Upper lobe of right lung (tissue), 1 donor: ENCODE results near the gene TMCC2. TPM values are rescaled to one million over a fixed set of nuclear protein-coding genes. Genes with fewer than 3 reads are reported as not detected.

Experiments
- ATAC-seq: fragments of 200-7000 bp; cut with Tn5 transposase; one replicate; pipeline ENCODE4 v1.9.1; 2020; ENCODE audit warnings: mild to moderate bottlenecking, moderate library complexity
- DNase-seq: peaks from one replicate; pipeline ENCODE4 v3.0.0-alpha.2; 2020
- H3K27ac ChIP-seq: fragments of 200-600 bp; one replicate; pipeline ENCODE4 v1.8.0; 2022
- H3K27me3 ChIP-seq: fragments of 200-600 bp; one replicate; pipeline ENCODE4 v1.8.0; 2022; ENCODE audit warnings: mild to moderate bottlenecking
- H3K36me3 ChIP-seq: fragments of 200-600 bp; one replicate; pipeline ENCODE4 v1.8.0; 2022
- H3K4me1 ChIP-seq: fragments of 200-600 bp; one replicate; pipeline ENCODE4 v1.8.0; 2022
- H3K4me3 ChIP-seq: fragments of 200-600 bp; one replicate; pipeline ENCODE4 v1.8.0; 2022; ENCODE audit warnings: mild to moderate bottlenecking
- H3K9me3 ChIP-seq: fragments of 200-600 bp; one replicate; pipeline ENCODE4 v1.8.0; 2022
- intact Hi-C: fragments of 100-400 bp; cut with DNase I; formaldehyde crosslinking; loops from one replicate; pipeline ENCODE4 v1.11.0; 2022
- total RNA-seq: library from RNA; stranded (reverse); fragmentation: NEBNext Ultra II Directional; extraction: Animal tissue kit (Norgen Biotek cat#: 25700); gene quantifications from one replicate; pipeline ENCODE4 v1.2.1, GENCODE V29; 2021
- TF ChIP-seq, protein P1 (sequence below): fragments of 200-600 bp; IDR thresholded peaks from one replicate; pipeline ENCODE4 v1.8.0; 2022; ENCODE audit warnings: antibody characterized with exemption
- donor health status: DM: no; HTN: yes; CAD: no; lungs with severe emphysema.

Gene TMCC2
- total RNA-seq, 1 donor from 2014 or later = 4.8 TPM

DNA sequence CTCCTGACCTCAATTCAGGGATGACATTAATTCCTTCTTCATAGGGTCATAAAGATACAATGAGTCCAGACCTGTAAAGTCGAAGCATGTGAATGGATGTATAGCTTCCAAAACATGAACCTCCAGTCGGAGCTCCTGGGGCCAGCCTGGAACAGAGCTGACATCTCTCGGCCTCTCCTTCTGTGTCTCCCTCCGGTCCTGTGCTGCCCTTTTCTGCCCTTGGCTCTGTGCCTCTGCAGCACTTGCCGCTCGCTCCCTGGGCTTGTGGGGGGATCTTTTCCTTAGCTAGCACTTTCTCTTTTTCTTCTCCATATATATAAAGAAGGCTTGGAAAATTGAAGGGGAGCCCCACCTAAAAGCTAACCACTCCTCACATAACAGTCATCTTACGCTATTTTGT lies 42.5 kb downstream of the TMCC2 start:
- Histone ChIP-seq H3K27ac (no peak overlapping the region), H3K4me1 (peaks cover 26% of the 10 kb centered on the region), H3K9me3 (no peaks in the 10 kb centered on the region), H3K36me3 (no peaks in the 10 kb centered on the region), H3K27me3 (no peaks in the 10 kb centered on the region), H3K4me3 (no peak overlapping the region)
- intact Hi-C loops = loop anchor here (10.0 kb wide), 1 partner anchor 215 kb away; no protein-coding TSS in a partner anchor
- ATAC-seq (no peak), DNase-seq (no peak)
- TF ChIP-seq, protein P1, sequence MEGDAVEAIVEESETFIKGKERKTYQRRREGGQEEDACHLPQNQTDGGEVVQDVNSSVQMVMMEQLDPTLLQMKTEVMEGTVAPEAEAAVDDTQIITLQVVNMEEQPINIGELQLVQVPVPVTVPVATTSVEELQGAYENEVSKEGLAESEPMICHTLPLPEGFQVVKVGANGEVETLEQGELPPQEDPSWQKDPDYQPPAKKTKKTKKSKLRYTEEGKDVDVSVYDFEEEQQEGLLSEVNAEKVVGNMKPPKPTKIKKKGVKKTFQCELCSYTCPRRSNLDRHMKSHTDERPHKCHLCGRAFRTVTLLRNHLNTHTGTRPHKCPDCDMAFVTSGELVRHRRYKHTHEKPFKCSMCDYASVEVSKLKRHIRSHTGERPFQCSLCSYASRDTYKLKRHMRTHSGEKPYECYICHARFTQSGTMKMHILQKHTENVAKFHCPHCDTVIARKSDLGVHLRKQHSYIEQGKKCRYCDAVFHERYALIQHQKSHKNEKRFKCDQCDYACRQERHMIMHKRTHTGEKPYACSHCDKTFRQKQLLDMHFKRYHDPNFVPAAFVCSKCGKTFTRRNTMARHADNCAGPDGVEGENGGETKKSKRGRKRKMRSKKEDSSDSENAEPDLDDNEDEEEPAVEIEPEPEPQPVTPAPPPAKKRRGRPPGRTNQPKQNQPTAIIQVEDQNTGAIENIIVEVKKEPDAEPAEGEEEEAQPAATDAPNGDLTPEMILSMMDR = no peak

DNA sequence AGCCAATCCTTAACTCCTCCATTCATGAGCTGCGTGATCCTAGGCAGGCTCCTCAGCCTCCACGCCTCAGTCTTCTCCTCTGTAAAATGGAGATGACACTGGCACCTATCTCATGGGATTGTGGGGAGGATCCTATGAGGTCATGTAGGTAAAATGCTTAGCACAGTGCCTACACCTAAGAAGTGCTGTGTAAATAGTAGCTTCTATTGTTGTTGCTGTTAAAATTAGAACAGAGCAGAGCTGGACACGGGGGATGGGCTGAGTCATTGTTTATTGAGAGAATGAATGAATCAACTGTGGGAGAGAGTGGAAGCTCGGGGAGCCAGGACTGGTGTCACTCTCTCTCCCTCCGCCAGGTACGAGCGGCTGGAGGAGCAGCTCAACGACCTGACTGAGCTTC lies 43.0 kb downstream of the TMCC2 start:
- TF ChIP-seq, protein P1 = no peak
- ATAC-seq (no peak), DNase-seq (no peak)
- no peak overlapping the region for H3K27ac ChIP-seq
- no peaks in the 10 kb centered on the region for H3K36me3 ChIP-seq
- no peaks in the 10 kb centered on the region for H3K9me3 ChIP-seq
- intact Hi-C loops = loop anchor here (10.0 kb wide), 1 partner anchor 214 kb away; no protein-coding TSS in a partner anchor
- peaks cover 26% of the 10 kb centered on the region for H3K4me1 ChIP-seq
- no peak overlapping the region for H3K4me3 ChIP-seq
- no peaks in the 10 kb centered on the region for H3K27me3 ChIP-seq

DNA sequence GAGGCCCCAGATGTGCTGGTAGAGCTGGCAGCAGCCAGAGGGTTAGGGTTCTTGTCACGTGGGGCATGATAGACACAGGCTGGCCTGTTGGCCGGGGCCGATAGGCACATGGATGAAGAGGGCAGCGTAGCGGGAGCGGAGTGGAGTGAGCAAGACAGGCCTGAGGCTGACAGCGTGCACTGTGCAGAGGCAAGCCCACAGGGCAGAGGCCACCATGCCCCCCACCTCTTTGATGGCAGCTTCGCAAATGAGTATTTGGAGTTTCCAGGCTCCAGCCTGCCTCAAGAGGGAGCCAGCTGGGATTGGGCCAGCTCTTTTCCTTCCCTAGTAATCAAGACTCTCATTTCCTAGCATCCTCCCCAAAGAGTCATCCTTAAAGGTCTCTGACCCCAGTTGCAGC lies 43.5 kb downstream of the TMCC2 start:
- H3K36me3 ChIP-seq = no peaks in the 10 kb centered on the region
- TF ChIP-seq, protein P1 = no peak
- intact Hi-C loops = loop anchor here (10.0 kb wide), 1 partner anchor 214 kb away; no protein-coding TSS in a partner anchor
- ATAC-seq = no peak
- DNase-seq = no peak
- no peaks in the 10 kb centered on the region for H3K27me3 ChIP-seq
- no peaks in the 10 kb centered on the region for H3K9me3 ChIP-seq
- no peak overlapping the region for H3K4me3 ChIP-seq
- H3K27ac ChIP-seq = no peak overlapping the region
- peaks cover 26% of the 10 kb centered on the region for H3K4me1 ChIP-seq

DNA sequence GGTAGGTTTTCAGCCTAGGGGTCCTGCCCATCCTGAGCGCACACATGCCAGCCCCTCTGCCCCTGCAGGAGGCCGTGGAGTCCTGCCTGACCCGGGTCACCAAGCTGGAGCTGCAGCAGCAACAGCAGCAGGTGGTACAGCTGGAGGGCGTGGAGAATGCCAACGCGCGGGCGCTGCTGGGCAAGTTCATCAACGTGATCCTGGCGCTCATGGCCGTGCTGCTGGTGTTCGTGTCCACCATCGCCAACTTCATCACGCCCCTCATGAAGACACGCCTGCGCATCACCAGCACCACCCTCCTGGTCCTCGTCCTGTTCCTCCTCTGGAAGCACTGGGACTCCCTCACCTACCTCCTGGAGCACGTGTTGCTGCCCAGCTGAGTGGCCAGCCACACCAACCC lies 44.0 kb downstream of the TMCC2 start:
- H3K27ac ChIP-seq = no peak overlapping the region
- TF ChIP-seq, protein P1 = no peak
- ATAC-seq (no peak), DNase-seq (no peak)
- no peak overlapping the region for H3K4me3 ChIP-seq
- no peaks in the 10 kb centered on the region for H3K36me3 ChIP-seq
- H3K27me3 ChIP-seq = no peaks in the 10 kb centered on the region
- intact Hi-C loops = loop anchor here (2.0 to 10.0 kb wide), 2 partner anchors 55 to 213 kb away; no protein-coding TSS in a partner anchor
- H3K9me3 ChIP-seq = no peaks in the 10 kb centered on the region
- H3K4me1 ChIP-seq = peaks cover 26% of the 10 kb centered on the region

DNA sequence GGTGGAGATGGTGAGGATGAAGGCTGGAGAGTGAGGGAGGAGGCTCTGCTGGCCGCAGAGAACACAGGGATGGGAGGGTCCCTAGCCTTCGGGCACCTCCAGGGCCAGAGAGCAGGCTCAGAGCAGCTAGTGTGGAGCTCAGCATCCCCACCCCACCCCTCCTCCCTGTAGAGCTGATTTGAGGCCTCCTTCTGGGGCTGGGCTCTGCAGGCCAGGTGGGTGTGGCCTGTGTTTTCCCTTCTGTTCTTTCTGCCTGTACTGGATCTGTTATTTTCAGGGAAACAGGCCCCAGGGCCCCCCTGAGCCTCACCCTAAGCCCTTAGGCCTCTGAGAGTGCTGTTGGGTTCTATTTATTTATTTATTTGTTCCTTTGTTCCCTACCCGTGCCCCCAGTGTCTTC lies 44.8 kb downstream of the TMCC2 start:
- no peak for ATAC-seq
- TF ChIP-seq, protein P1 = no peak
- no peak for DNase-seq
- no peak overlapping the region for H3K4me3 ChIP-seq
- intact Hi-C loops = loop anchor here (2.0 to 10.0 kb wide), 2 partner anchors 54 to 212 kb away; no protein-coding TSS in a partner anchor
- H3K9me3 ChIP-seq = no peaks in the 10 kb centered on the region
- no peaks in the 10 kb centered on the region for H3K27me3 ChIP-seq
- H3K4me1 ChIP-seq = peaks cover 18% of the 10 kb centered on the region
- H3K36me3 ChIP-seq = no peaks in the 10 kb centered on the region
- no peak overlapping the region for H3K27ac ChIP-seq

DNA sequence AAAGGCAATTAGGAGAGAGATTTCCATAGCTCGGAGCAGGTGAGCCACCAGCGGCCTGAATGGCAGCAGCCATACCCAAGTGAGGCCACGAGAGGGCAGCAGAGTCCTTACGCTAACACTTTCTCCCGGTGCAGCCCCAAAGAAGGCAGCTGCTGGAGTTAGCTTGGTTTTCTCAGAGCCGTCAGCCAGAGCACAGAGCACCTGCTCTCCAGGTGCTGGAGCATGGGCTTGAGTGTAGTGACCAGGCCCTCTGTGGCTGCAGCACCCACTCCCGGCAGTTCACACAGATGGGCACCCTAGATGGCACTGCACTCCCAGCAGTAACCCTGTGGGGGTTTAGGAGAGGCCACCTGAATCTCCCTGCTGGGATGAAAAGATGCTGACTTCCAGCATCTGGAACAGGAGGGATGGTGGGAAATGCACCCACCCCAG lies 45.8 kb downstream of the TMCC2 start:
- ATAC-seq (peak; percentile 90), DNase-seq (peak; percentile 90)
- intact Hi-C loops = loop anchor here (2.0 to 10.0 kb wide), 2 partner anchors 53 to 211 kb away; no protein-coding TSS in a partner anchor
- Histone ChIP-seq H3K9me3 (no peaks in the 10 kb centered on the region), H3K36me3 (no peaks in the 10 kb centered on the region), H3K27me3 (no peaks in the 10 kb centered on the region), H3K4me1 (peaks cover 16% of the 10 kb centered on the region), H3K4me3 (no peak overlapping the region), H3K27ac (no peak overlapping the region)
- TF ChIP-seq, protein P1 = peak; percentile 99
